ENCODE data around the gene DDX46. TPM values are rescaled to one million over a fixed set of nuclear protein-coding genes. Genes with fewer than 3 reads are reported as not detected.
"Not testable (repeated sequence)": the region's sequence is repeated elsewhere in the genome, so short reads cannot be mapped to it uniquely, and the experiment has no call there.

DDX46 gene
- 10 to 100 TPM; 34.9 to 39.4 TPM for total RNA-seq
- 10 to 100 TPM; 53.1 to 54.8 TPM for polyA plus RNA-seq (ENCODE audit: insufficient read length in 2 of 2)
- long read RNA-seq, donor 1, partial matches to known transcripts, result 94 of 96 reads
- long read RNA-seq, donor 1, other reads (novel, unspliced or antisense), result 0 of 96 reads
- long read RNA-seq, donor 2, partial matches to known transcripts, result 10 of 10 reads
- long read RNA-seq, donor 2, other reads (novel, unspliced or antisense), result 0 of 10 reads
- long read RNA-seq, donor 3, partial matches to known transcripts, result 56 of 56 reads
- long read RNA-seq, donor 3, other reads (novel, unspliced or antisense), result 0 of 56 reads
- long read RNA-seq, donor 4, partial matches to known transcripts, result 122 of 123 reads
- long read RNA-seq, donor 4, other reads (novel, unspliced or antisense), result 0 of 123 reads

- Histone ChIP-seq H3K4me1 (ENCODE audit: control insufficient read depth, insufficient read depth, low read length) (peaks cover 3% of the 10 kb centered on the region), H3K27me3 (ENCODE audit: control insufficient read depth, insufficient read depth, low read length) (no peaks in the 10 kb centered on the region), H3K36me3 (ENCODE audit: control insufficient read depth, insufficient read depth, low read length) (peaks cover 6% of the 10 kb centered on the region), H3K27ac (ENCODE audit: low read depth, low read length) (peak within 1 kb of the TSS; percentile 33), H3K4me3 (ENCODE audit: low read depth, low read length) (peak within 1 kb of the TSS; percentile 94), H3K9me3 (ENCODE audit: control insufficient read depth, insufficient read depth, low read length) (no peaks in the 10 kb centered on the region)
- DNase-seq (ENCODE audit: low read depth in 4 of 6, low spot score in 6 of 6), result peak; percentile 59 to 98 (median 84)
- WGBS (ENCODE audit: insufficient coverage), result 0% methylated on average over 71 of the region's 73 CpGs
These were observed at the start of gene DDX46 for GRCh38 chr5:134758504-134759341. Gene DDX46, plus strand, starts transcription at chr5:134758779. Its CDS starts 160 bp downstream, at chr5:134758939.

GRCh38 chr5:134714120-134714519 is 44.5 kb upstream of the DDX46 start:
- no peak overlapping the region for H3K27ac ChIP-seq (ENCODE audit: low read depth, low read length)
- H3K4me3 ChIP-seq (ENCODE audit: low read depth, low read length), result no peak overlapping the region
- H3K4me1 ChIP-seq (ENCODE audit: control insufficient read depth, insufficient read depth, low read length), result no peaks in the 10 kb centered on the region
- DNase-seq (ENCODE audit: low read depth in 4 of 6, low spot score in 6 of 6), result no peak
- H3K27me3 ChIP-seq (ENCODE audit: control insufficient read depth, insufficient read depth, low read length), result no peaks in the 10 kb centered on the region
- WGBS (ENCODE audit: insufficient coverage), result 69% methylated on average over 2 of the region's 5 CpGs
- no peaks in the 10 kb centered on the region for H3K9me3 ChIP-seq (ENCODE audit: control insufficient read depth, insufficient read depth, low read length)
- H3K36me3 ChIP-seq (ENCODE audit: control insufficient read depth, insufficient read depth, low read length), result peaks cover 50% of the 10 kb centered on the region

- WGBS (ENCODE audit: insufficient coverage), result no CpG with 5 or more reads among the region's 3 CpGs
- H3K36me3 ChIP-seq (ENCODE audit: control insufficient read depth, insufficient read depth, low read length), result peaks cover 51% of the 10 kb centered on the region
These were observed 44.0 kb upstream of the DDX46 start for GRCh38 chr5:134714541-134714940.

GRCh38 chr5:134715466-134715865 is 43.1 kb upstream of the DDX46 start:
- H3K27ac ChIP-seq (ENCODE audit: low read depth, low read length); H3K9me3 ChIP-seq (ENCODE audit: control insufficient read depth, insufficient read depth, low read length); H3K4me3 ChIP-seq (ENCODE audit: low read depth, low read length); H3K4me1 ChIP-seq (ENCODE audit: control insufficient read depth, insufficient read depth, low read length); DNase-seq (ENCODE audit: low read depth in 4 of 6, low spot score in 6 of 6); H3K27me3 ChIP-seq (ENCODE audit: control insufficient read depth, insufficient read depth, low read length): not testable (repeated sequence)
- H3K36me3 ChIP-seq (ENCODE audit: control insufficient read depth, insufficient read depth, low read length), result peaks cover 48% of the 10 kb centered on the region
- 100% methylated on average over 3 of the region's 4 CpGs for WGBS (ENCODE audit: insufficient coverage)

More at GRCh38 chr5:134714541-134714940, 44.0 kb upstream of the DDX46 start:
- Histone ChIP-seq H3K27ac (ENCODE audit: low read depth, low read length) (no peak overlapping the region), H3K9me3 (ENCODE audit: control insufficient read depth, insufficient read depth, low read length) (no peaks in the 10 kb centered on the region), H3K4me1 (ENCODE audit: control insufficient read depth, insufficient read depth, low read length) (no peaks in the 10 kb centered on the region), H3K4me3 (ENCODE audit: low read depth, low read length) (no peak overlapping the region), H3K27me3 (ENCODE audit: control insufficient read depth, insufficient read depth, low read length) (no peaks in the 10 kb centered on the region)
- no peak for DNase-seq (ENCODE audit: low read depth in 4 of 6, low spot score in 6 of 6)

GRCh38 chr5:134724872-134725271 is 33.7 kb upstream of the DDX46 start:
- Histone ChIP-seq H3K27me3 (ENCODE audit: control insufficient read depth, insufficient read depth, low read length) (no peaks in the 10 kb centered on the region), H3K27ac (ENCODE audit: low read depth, low read length) (no peak overlapping the region), H3K4me3 (ENCODE audit: low read depth, low read length) (no peak overlapping the region), H3K4me1 (ENCODE audit: control insufficient read depth, insufficient read depth, low read length) (no peaks in the 10 kb centered on the region), H3K9me3 (ENCODE audit: control insufficient read depth, insufficient read depth, low read length) (no peaks in the 10 kb centered on the region), H3K36me3 (ENCODE audit: control insufficient read depth, insufficient read depth, low read length) (peaks cover 26% of the 10 kb centered on the region)
- no CpG with 5 or more reads among the region's 1 CpG for WGBS (ENCODE audit: insufficient coverage)
- DNase-seq (ENCODE audit: low read depth in 4 of 6, low spot score in 6 of 6), result no peak

- no peak for DNase-seq (ENCODE audit: low read depth in 4 of 6, low spot score in 6 of 6)
- H3K9me3 ChIP-seq (ENCODE audit: control insufficient read depth, insufficient read depth, low read length), result no peaks in the 10 kb centered on the region
- H3K27ac ChIP-seq (ENCODE audit: low read depth, low read length), result no peak overlapping the region
- peaks cover 5% of the 10 kb centered on the region for H3K4me1 ChIP-seq (ENCODE audit: control insufficient read depth, insufficient read depth, low read length)
- no peaks in the 10 kb centered on the region for H3K36me3 ChIP-seq (ENCODE audit: control insufficient read depth, insufficient read depth, low read length)
- no CpG with 5 or more reads among the region's 3 CpGs for WGBS (ENCODE audit: insufficient coverage)
- no peaks in the 10 kb centered on the region for H3K27me3 ChIP-seq (ENCODE audit: control insufficient read depth, insufficient read depth, low read length)
- H3K4me3 ChIP-seq (ENCODE audit: low read depth, low read length), result no peak overlapping the region
These were observed 25.8 kb upstream of the DDX46 start for GRCh38 chr5:134732819-134733218.

- Histone ChIP-seq H3K27ac (ENCODE audit: low read depth, low read length) (no peak overlapping the region), H3K36me3 (ENCODE audit: control insufficient read depth, insufficient read depth, low read length) (no peaks in the 10 kb centered on the region), H3K9me3 (ENCODE audit: control insufficient read depth, insufficient read depth, low read length) (no peaks in the 10 kb centered on the region), H3K27me3 (ENCODE audit: control insufficient read depth, insufficient read depth, low read length) (no peaks in the 10 kb centered on the region), H3K4me1 (ENCODE audit: control insufficient read depth, insufficient read depth, low read length) (peaks cover 13% of the 10 kb centered on the region), H3K4me3 (ENCODE audit: low read depth, low read length) (no peak overlapping the region)
- 95% methylated on average over 4 of the region's 4 CpGs for WGBS (ENCODE audit: insufficient coverage)
- DNase-seq (ENCODE audit: low read depth in 4 of 6, low spot score in 6 of 6), result no peak
These were observed 23.3 kb upstream of the DDX46 start for GRCh38 chr5:134735243-134735642.

GRCh38 chr5:134736173-134736812 is 22.3 kb upstream of the DDX46 start:
- Histone ChIP-seq H3K4me1 (ENCODE audit: control insufficient read depth, insufficient read depth, low read length) (peaks cover 15% of the 10 kb centered on the region), H3K4me3 (ENCODE audit: low read depth, low read length) (no peak overlapping the region), H3K36me3 (ENCODE audit: control insufficient read depth, insufficient read depth, low read length) (peaks cover 3% of the 10 kb centered on the region), H3K27me3 (ENCODE audit: control insufficient read depth, insufficient read depth, low read length) (no peaks in the 10 kb centered on the region), H3K27ac (ENCODE audit: low read depth, low read length) (no peak overlapping the region), H3K9me3 (ENCODE audit: control insufficient read depth, insufficient read depth, low read length) (no peaks in the 10 kb centered on the region)
- WGBS (ENCODE audit: insufficient coverage), result no CpG with 5 or more reads among the region's 2 CpGs
- DNase-seq (ENCODE audit: low read depth in 4 of 6, low spot score in 6 of 6), result no peak

- no peaks in the 10 kb centered on the region for H3K27me3 ChIP-seq (ENCODE audit: control insufficient read depth, insufficient read depth, low read length)
- peak within 1 kb of the TSS; percentile 95 for H3K27ac ChIP-seq (ENCODE audit: low read depth, low read length)
- under 1% methylated on average over 66 of the region's 66 CpGs for WGBS (ENCODE audit: insufficient coverage)
- DNase-seq (ENCODE audit: low read depth in 4 of 6, low spot score in 6 of 6), result peak; percentile 96 to 99 (median 98)
- peaks cover 7% of the 10 kb centered on the region for H3K36me3 ChIP-seq (ENCODE audit: control insufficient read depth, insufficient read depth, low read length)
- H3K4me1 ChIP-seq (ENCODE audit: control insufficient read depth, insufficient read depth, low read length), result peaks cover 15% of the 10 kb centered on the region
- H3K4me3 ChIP-seq (ENCODE audit: low read depth, low read length), result peak within 1 kb of the TSS; percentile 94
- no peaks in the 10 kb centered on the region for H3K9me3 ChIP-seq (ENCODE audit: control insufficient read depth, insufficient read depth, low read length)
These were observed 20.2 kb upstream of the DDX46 start, which contains the start of gene CAMLG for GRCh38 chr5:134738133-134738962. Gene CAMLG, plus strand, starts transcription at chr5:134738548. Its CDS starts 73 bp downstream, at chr5:134738621.
